ENCODE data around the gene IPO11.

Gene IPO11

DNA sequence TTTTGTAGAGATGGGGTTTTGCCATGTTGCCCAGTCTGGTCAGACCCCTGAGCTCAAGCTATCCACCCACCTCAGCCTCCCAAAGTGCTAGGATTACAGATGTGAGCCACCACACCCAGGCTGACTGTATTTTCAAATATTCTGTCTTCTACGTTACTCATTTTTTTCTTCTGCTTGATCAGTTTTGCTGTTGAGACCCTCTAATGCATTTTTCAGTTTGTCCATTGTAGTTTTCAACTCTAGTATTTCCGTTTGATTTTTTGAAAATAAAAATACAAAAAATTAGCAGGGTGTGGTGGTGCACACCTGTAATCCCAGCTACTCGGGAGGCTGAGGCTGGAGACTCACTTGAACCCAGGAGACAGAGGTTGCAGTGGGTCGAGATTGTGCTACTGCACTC is 155.6 kb downstream of the IPO11 start:
- DNase-seq (ENCODE audit: extremely low read depth in 1 of 2, low read depth in 1 of 2): no peak

DNA sequence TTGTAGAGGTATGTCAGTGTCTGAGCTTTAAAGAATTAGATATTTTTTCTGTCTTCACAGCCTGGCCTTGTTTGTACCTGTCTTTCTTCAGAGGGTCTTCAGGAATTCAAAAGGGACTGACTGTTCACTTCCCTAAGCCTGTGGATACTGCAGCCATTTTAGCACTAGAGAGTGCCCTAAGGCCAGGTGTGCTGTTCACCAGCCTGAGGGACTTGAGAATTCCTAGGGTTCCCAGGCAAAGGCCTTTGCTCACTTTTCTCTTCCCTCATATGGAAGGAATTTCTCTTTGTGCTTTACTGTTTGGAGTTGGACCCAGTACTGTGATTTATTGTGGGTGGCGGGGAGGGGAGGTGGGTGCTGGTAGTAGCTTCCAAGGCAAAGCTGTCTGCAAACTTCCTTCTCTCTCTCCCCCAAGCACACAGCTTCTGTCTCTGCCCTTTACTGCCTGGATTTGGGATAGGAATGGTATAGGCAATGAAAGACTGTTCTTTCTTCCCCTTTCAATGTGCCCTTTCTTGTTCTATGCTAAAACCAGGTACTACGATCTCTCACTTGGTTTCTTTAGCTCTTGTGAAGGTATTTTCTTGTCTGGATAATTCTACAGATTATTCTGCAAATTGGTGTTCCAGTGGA is 156.4 kb downstream of the IPO11 start:
- no peak for DNase-seq (ENCODE audit: extremely low read depth in 1 of 2, low read depth in 1 of 2)

DNA sequence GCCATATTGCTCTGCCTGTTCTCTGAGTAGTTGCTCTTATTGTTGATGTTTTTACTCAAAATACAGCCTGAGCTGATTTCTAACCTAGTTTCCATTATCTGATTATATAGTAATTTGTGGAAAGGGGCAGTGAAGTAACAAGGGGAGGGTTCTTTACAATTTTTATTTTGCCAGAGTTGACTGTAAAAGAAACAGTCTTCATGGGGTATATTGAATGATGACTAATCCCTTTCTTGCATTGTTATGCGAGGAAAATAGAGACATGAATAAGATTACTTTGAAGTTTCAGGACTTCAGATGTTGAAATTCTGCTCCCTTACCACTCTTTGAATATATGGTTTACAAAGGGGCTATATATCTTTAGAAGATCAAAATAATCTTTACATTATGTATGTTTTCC is 156.9 kb downstream of the IPO11 start:
- DNase-seq (ENCODE audit: extremely low read depth in 1 of 2, low read depth in 1 of 2): no peak

DNA sequence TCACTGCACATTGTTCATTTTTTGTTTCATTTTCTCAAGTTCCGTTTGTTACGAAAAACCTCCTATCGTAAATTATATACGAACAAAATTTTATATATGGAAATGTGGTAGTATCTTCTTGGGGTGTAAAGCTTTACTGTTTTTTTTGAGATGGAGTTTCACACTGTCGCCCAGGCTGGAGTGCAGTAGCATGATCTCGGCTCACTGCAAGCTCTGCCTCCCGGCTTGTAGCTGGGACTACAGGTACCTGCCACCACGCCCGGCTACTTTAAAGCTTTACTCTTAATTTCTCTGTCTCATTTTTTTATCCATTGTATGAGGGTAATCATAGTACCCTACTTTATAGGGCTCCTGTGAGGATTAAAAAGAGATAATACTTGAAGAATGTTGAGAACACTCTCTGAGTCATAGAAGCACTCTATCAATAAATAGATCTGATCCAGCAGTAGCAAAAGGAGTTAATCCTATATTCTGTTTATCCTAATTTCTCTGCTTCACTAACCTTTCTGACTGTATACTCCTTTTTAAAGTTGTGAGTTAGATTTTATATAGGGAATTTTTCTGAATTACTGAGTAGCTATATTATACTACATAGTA is 160.5 kb downstream of the IPO11 start:
- DNase-seq (ENCODE audit: extremely low read depth in 1 of 2, low read depth in 1 of 2): no peak

DNA sequence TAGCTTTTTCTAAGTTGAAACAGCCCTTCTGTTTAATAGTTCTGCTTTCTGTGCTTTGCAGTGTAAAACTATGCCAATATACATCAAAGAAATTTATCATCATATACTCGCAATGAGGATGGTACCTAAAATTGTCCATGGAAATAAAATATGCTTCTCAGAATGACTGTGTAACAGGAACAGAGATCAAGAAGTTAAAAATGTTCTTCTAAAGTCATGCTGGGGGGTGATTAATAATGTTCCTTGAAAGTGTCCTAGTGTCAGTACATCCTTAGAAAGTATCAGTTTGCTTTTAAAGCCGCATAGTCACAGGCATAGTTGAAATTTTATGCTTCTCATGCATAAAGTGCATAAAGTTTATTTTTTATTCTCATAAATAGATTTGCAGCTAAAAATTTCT is 162.0 kb downstream of the IPO11 start:
- DNase-seq (ENCODE audit: extremely low read depth in 1 of 2, low read depth in 1 of 2): no peak

DNA sequence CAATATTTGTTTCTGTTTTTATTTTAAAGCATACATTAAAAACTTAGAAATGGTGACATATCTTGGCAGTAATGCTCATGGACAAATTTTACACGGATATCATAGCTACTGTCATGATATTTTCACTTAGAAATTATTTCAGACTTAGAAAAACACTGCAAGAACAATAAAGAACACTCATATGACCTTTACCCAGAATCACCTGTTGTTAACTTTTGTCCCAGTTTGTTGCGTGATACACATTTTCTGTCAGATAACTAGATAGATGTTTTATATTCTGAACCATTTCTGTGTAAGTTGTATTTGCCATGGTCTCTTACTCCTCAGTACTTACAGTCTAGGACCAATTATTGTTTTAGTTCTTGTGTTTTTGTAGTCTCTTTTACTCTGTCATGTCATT is 162.5 kb downstream of the IPO11 start:
- no peak for DNase-seq (ENCODE audit: extremely low read depth in 1 of 2, low read depth in 1 of 2)

DNA sequence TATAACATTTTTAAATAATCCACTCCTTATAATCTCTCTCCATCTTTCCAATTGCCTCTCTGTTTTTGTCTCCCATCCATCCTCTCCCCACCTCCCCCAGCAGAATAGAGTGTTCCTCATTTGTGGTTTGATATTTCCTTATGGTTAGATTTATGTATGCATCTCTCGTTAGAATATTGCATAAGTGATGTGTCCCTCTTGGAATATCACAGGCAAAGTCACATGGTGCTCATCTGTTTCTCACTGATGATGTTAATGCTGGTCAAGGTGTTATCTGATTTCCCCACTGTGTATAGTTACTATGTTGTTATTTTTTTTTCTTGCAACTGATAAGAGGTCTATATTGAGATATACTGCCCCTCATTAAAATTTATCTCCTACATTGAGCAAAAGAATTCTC is 162.9 kb downstream of the IPO11 start:
- no peak for DNase-seq (ENCODE audit: extremely low read depth in 1 of 2, low read depth in 1 of 2)

DNA sequence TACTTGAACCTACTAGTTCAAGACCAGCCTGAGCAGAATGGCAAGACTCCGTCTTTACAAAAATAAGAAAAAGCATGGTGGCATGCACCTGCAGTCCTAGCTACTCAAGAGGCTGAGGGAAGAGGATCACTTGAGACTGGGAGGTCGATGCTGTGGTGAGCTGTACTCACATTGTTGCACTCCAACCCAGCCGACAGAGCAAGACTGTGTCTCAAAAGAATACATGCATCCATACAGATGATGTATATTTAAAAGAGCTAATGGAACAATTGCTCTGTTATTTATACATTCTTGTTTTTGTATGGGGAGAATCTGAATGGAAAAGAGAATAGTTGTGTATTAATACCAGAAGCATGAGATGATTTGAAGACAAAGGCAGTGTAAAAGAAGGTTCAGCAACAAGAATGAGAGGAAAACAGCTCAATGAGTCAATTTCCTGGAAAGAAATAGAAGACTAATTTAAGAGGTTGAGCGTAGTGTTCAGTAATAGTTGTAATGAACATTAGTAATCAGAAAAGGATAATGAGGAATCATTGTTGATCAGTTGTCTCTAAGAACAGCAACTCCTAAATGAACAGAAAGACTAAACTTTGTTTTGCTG is 164.1 kb downstream of the IPO11 start:
- no peak for DNase-seq (ENCODE audit: extremely low read depth in 1 of 2, low read depth in 1 of 2)

DNA sequence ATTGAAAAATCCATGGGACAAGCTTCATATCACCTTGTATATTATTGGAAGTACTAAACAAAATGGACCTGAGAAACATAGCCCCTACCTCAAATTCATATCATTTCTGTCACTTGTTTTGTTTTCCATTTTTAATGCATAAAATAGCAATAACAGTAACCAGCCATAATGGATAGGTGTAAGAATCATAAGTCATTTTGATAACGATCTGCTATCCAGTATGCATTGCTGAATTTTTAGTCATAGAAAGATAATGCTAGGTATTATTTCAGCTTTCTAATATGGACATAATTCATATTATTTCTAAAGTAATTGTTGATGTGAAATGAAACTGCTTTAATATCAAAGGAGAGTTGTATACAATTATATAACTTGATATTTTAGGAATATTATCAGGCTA is 164.9 kb downstream of the IPO11 start:
- no peak for DNase-seq (ENCODE audit: extremely low read depth in 1 of 2, low read depth in 1 of 2)

DNA sequence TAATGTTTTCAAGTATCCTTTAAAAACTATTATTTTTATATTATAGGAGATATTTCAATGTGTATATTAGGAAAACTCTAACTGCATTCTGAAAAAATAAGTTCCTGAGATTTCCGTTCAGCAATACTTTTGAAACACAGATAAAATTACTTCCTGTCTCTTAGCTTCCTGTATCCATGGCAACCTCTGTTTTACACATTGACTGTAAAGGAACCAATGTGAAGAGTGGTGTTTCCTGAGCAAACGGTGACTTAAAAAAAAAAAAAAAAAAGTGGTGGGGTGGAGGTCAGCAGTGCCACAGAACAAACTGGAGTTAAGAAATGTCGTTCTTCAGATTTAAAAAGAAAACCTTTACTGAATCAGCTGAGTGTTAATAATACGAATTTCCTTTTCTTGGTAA is 166.0 kb downstream of the IPO11 start, which contains the start of gene LRRC70:
LRRC70 (plus strand) TSS at position 280 of the 400 bp plus-strand sequence. CDS start 620 bp downstream, outside the sequence.
- no peak for DNase-seq (ENCODE audit: extremely low read depth in 1 of 2, low read depth in 1 of 2)

DNA sequence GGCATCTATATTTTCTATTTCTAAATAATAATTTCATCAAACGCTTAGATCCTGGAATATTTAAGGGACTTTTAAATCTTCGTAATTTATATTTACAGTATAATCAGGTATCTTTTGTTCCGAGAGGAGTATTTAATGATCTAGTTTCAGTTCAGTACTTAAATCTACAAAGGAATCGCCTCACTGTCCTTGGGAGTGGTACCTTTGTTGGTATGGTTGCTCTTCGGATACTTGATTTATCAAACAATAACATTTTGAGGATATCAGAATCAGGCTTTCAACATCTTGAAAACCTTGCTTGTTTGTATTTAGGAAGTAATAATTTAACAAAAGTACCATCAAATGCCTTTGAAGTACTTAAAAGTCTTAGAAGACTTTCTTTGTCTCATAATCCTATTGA is 167.2 kb downstream of the IPO11 start:
- DNase-seq (ENCODE audit: extremely low read depth in 1 of 2, low read depth in 1 of 2): no peak

DNA sequence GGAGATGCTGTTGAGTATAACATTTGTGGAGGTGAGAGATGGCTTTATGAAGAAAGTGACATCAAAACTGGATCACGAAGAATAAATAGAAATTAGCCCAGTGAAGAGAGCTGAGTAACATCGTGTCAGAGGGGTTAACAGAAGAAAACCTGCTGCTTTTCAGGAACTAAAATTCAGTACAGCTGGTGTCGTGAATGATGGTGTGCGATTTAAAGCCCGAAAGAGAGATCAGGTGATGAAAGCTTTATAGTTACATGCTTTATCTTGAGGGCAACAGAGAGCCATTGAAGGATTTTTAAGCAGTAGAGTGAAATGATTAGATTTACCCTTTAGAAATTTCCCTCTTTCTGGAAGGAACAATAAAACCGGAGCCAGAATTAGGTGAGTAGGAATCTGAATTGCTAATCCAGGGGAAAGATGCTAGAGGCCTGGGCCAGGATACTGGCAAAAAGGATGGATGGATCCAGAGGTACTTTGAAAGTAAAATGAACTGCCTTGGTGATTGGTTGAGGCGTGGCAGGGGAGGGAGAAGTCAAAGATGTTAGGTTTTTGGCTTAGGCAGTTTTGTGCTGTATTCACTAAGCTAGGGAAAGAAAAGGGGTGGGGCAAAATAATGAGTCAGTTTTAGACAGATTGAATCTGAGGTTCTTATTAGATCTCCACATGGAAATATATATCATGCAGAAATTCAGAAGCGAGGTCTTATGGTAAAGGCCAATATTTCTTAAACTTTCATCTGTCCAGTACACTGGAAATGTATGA is 169.5 kb downstream of the IPO11 start:
- no peak for DNase-seq (ENCODE audit: extremely low read depth in 1 of 2, low read depth in 1 of 2)

DNA sequence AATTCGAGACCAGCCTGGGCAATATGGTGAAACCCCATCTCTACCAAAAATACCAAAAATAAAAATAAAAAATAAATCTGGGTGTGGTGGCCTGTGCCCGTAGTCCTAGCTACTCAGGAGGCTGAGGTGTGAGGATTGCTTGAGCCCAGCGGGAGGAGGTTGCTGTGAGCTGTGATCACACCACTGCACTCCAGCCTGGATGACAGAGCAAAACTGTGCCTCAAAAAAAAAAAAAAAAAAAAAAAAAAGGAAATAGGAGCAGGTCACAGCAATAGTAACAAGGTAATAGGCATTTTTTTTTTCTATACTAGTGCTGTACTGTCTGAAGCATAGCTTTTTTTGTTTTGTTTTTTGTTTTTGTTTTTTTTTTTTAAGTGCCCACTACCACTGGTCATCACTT is 171.8 kb downstream of the IPO11 start:
- no peak for DNase-seq (ENCODE audit: extremely low read depth in 1 of 2, low read depth in 1 of 2)

DNA sequence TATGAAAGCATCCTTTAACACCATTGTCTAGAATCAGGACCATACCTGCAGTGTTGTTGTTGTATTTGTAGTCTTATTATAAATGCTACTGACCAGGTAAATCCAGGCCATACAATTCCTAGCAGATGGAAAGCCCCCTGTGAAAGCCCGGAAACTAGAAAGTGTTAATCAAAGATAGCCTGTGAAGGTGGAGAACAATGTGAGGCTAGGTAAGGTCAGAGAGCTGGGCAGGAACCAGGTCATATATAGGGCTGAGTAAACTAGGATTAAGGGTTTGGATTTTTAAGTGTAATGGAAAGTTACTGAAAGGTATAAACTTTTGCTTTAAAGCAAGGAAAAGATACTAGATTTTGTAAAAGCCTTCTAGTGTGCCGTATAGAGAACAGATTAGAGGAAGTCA is 172.7 kb downstream of the IPO11 start:
- DNase-seq (ENCODE audit: extremely low read depth in 1 of 2, low read depth in 1 of 2): no peak

DNA sequence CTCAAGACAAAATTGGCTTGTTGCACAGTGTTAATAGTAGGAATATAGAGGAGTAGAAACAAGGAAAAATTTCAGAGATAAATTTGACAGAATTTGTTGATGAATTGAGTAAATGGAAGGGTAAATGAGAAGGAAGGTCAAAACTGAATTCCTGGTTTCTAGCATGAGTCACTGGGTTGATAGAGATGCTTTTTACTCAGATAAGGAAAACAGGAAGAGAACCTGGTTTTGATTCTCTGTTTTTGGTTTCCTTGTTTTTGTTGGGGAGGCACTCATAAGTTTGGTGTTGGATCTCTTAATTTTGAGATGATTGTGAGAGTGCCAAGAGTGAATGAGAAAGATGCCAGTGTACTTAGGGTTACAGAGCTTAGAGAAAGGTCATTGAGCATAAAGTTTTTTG is 173.2 kb downstream of the IPO11 start:
- no peak for DNase-seq (ENCODE audit: extremely low read depth in 1 of 2, low read depth in 1 of 2)

DNA sequence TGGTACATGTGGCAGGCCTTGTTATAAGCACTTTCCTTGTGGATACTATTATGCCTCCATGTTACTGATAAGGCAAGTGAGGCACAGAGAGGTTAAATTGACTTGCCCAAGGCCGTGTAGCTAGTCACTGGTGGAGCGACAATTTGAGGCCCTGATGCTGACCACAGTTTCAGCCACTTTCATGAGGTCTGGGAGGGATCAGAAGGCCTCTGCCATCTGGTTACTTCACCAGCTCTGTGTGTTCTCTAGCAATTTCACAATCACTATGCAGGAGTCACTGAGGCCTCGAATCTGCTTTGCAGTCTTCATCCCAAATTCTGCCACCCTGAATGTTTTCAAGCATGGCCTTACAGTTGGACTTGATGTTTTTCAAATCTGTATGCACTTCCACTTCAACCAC is 175.2 kb downstream of the IPO11 start:
- DNase-seq (ENCODE audit: extremely low read depth in 1 of 2, low read depth in 1 of 2): no peak

DNA sequence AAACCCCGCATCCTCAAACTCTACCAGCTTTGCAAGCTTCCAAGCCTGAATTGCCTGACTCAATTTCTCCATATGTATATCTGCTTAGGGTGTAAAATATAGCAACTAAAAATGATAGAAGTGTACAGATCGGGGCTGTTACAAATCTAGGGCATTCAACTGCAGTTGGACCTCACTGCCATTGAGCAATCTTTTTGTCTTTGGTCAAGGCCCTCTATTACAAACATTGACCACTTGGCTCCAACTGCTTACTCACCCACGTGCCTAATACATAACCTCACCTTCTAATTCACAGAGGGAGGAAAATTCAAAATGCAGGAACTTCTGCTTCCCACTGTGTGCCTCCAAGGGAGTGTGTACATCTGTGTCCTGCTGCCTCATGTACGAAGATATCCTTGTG is 176.1 kb downstream of the IPO11 start:
- DNase-seq (ENCODE audit: extremely low read depth in 1 of 2, low read depth in 1 of 2): no peak

DNA sequence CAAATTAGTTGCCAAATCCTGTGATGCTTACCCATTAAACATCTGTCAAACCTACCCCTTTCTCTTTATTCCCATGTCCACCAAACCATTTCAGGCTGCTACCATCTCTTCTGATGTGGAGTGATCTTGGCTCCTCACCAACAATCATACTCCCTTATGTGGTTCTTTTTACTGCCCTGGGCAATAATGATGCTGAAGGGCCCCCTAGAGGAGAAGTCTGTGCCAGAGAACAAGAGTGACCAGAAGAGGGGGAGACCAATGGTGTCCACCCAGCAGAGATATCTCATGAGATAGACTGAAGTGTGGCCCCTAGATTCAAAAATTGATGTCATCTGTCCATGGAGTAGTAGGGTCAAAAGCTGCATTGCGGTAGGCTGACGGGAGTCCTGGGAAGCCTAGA is 176.9 kb downstream of the IPO11 start:
- DNase-seq (ENCODE audit: extremely low read depth in 1 of 2, low read depth in 1 of 2): no peak

DNA sequence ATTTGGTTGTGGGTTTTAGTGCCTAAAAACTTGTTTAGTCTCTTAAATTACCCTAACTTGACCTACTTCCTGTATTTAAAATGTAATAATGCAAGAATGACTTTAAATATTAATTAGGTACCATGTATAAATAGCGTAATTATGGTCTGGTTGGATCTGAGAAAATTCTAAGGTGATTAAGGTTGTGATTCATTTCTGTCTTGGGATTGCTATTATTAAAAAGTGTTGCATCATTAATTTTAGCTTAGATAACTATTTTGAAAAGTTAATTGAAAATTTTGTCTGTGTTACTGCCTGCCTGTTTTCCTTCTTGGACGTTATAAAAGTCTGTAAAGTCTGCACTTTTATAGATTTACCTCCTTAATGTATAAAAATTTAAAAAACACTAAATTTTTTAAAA is 177.8 kb downstream of the IPO11 start:
- DNase-seq (ENCODE audit: extremely low read depth in 1 of 2, low read depth in 1 of 2): no peak

DNA sequence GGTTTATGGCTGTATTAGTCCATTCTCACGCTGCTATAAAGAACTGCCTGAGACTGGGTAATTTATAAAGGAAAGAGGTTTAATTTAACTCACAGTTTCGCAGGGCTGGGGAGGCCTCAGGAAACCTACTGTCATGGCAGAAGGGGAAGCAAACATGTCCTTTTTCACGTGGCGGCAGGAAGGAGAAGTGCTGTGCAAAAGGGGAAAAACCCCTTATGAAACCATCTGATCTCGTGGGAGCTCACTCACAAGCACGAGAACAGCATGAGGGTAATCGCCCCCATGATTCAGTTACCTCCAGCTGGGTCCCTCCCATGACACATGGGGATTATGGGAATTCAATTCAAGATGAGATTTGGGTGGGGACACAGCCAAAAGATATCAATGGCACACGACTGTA is 180.0 kb downstream of the IPO11 start:
- no peak for DNase-seq (ENCODE audit: extremely low read depth in 1 of 2, low read depth in 1 of 2)

DNA sequence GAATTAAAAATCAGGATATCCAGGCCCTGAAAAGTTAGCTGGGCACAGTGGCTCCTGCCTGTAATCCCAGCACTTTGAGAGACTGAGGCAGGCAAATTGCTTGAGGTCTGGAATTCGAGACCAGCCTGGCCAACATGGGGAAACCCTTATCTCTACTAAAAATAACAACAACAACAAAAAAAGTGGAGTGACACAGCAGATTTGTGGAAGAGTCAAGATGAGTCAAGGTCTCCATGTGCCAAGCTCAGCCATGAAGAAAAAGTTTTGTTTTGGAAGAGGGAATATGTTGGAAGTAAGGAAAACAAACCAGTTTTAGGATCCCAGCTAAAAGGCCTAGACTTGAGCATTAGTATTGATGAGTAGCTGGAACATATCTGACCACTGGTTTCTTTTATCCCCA is 180.8 kb downstream of the IPO11 start:
- no peak for DNase-seq (ENCODE audit: extremely low read depth in 1 of 2, low read depth in 1 of 2)
